ENCODE results near the gene FLNA. TPM values are rescaled to one million over a fixed set of nuclear protein-coding genes. Genes with fewer than 3 reads are reported as not detected.
A peak's percentile ranks its signal among the peaks of the same experiment; 100 is the strongest.
"Not testable (repeated sequence)": the region's sequence is repeated elsewhere in the genome, so short reads cannot be mapped to it uniquely, and the experiment has no call there.

FLNA gene
- total and polyA plus RNA-seq, 2 experiments from 2014 or later = 396 to 468 TPM

- Histone ChIP-seq H3K36me3 (replicated peaks; ENCODE audit: insufficient read depth, low read depth) (peaks cover 3% of the 10 kb centered on the region), H3K4me3 (no peak overlapping the region), H3K4me2 (no peak overlapping the region), H3K27ac (no peak overlapping the region), H3K9me3 (ENCODE audit: low read depth) (no peaks in the 10 kb centered on the region), H3K9me2 (replicated peaks; ENCODE audit: insufficient read depth) (no peaks in the 10 kb centered on the region), H3K79me2 (peaks cover 16% of the 10 kb centered on the region), H3K27me3 (no peaks in the 10 kb centered on the region), H3K4me1 (ENCODE audit: insufficient read depth) (peaks cover 4% of the 10 kb centered on the region), H2AFZ (no peak overlapping the region), H4K20me1 (ENCODE audit: insufficient read depth, poor library complexity, severe bottlenecking) (peaks cover 24% of the 10 kb centered on the region)
- no peak for TF ChIP-seq CTCF (IDR thresholded peaks at IDR 0.05; ENCODE audit: poor library complexity)
- no peak for TF ChIP-seq EZH2 (IDR thresholded peaks at IDR 0.05; ENCODE audit: borderline replicate concordance)
- TF ChIP-seq EZH2phosphoT487 (IDR thresholded peaks at IDR 0.05; ENCODE audit: low read depth, severe bottlenecking, unreplicated experiment) = no peak
- DNase-seq (ENCODE audit: low spot score) = peak; percentile 5
- 91% methylated on average over 18 of the region's 19 CpGs for WGBS (ENCODE audit: low lambda C conversion rate, missing lambda C conversion rate)
Measured at GRCh38 chrX:154402622-154403127, 28.2 kb upstream of the FLNA start.

- Histone ChIP-seq H3K4me2 (no peak overlapping the region), H2AFZ (no peak overlapping the region), H3K4me3 (no peak overlapping the region), H3K79me2 (peaks cover 16% of the 10 kb centered on the region), H3K27me3 (no peaks in the 10 kb centered on the region), H3K27ac (peak overlapping the region; percentile 23), H3K9me2 (replicated peaks; ENCODE audit: insufficient read depth) (no peaks in the 10 kb centered on the region), H4K20me1 (ENCODE audit: insufficient read depth, poor library complexity, severe bottlenecking) (peaks cover 24% of the 10 kb centered on the region), H3K36me3 (replicated peaks; ENCODE audit: insufficient read depth, low read depth) (peaks cover 3% of the 10 kb centered on the region), H3K4me1 (ENCODE audit: insufficient read depth) (peaks cover 4% of the 10 kb centered on the region), H3K9me3 (ENCODE audit: low read depth) (no peaks in the 10 kb centered on the region)
- TF ChIP-seq EZH2phosphoT487 (IDR thresholded peaks at IDR 0.05; ENCODE audit: low read depth, severe bottlenecking, unreplicated experiment) = no peak
- TF ChIP-seq CTCF (IDR thresholded peaks at IDR 0.05; ENCODE audit: poor library complexity) = no peak
- TF ChIP-seq EZH2 (IDR thresholded peaks at IDR 0.05; ENCODE audit: borderline replicate concordance) = no peak
- WGBS (ENCODE audit: low lambda C conversion rate, missing lambda C conversion rate) = 59% methylated on average over 6 of the region's 6 CpGs
- peak; percentile 5 for DNase-seq (ENCODE audit: low spot score)
Measured at GRCh38 chrX:154401918-154402621, 27.6 kb upstream of the FLNA start.

- H3K9me2 ChIP-seq (replicated peaks; ENCODE audit: insufficient read depth) = no peaks in the 10 kb centered on the region
- H4K20me1 ChIP-seq (ENCODE audit: insufficient read depth, poor library complexity, severe bottlenecking) = peaks cover 24% of the 10 kb centered on the region
- H2AFZ ChIP-seq = no peak overlapping the region
- TF ChIP-seq EZH2 (IDR thresholded peaks at IDR 0.05; ENCODE audit: borderline replicate concordance) (no peak), EZH2phosphoT487 (IDR thresholded peaks at IDR 0.05; ENCODE audit: low read depth, severe bottlenecking, unreplicated experiment) (no peak), CTCF (IDR thresholded peaks at IDR 0.05; ENCODE audit: poor library complexity) (no peak)
- peaks cover 4% of the 10 kb centered on the region for H3K4me1 ChIP-seq (ENCODE audit: insufficient read depth)
- 60% methylated on average over 6 of the region's 6 CpGs for WGBS (ENCODE audit: low lambda C conversion rate, missing lambda C conversion rate)
- H3K4me2 ChIP-seq = no peak overlapping the region
- H3K79me2 ChIP-seq = peaks cover 16% of the 10 kb centered on the region
- no peak overlapping the region for H3K4me3 ChIP-seq
- peak overlapping the region; percentile 23 for H3K27ac ChIP-seq
- H3K36me3 ChIP-seq (replicated peaks; ENCODE audit: insufficient read depth, low read depth) = peaks cover 3% of the 10 kb centered on the region
- no peaks in the 10 kb centered on the region for H3K9me3 ChIP-seq (ENCODE audit: low read depth)
- no peaks in the 10 kb centered on the region for H3K27me3 ChIP-seq
- DNase-seq (ENCODE audit: low spot score) = peak; percentile 24
Measured at GRCh38 chrX:154401045-154401799, 26.8 kb upstream of the FLNA start.

- not testable (repeated sequence) for H3K9me3 ChIP-seq (ENCODE audit: low read depth); H3K4me1 ChIP-seq (ENCODE audit: insufficient read depth); H3K4me3 ChIP-seq; H3K36me3 ChIP-seq (replicated peaks; ENCODE audit: insufficient read depth, low read depth); DNase-seq (ENCODE audit: low spot score); H3K27me3 ChIP-seq; H2AFZ ChIP-seq; H3K9me2 ChIP-seq (replicated peaks; ENCODE audit: insufficient read depth)
- H3K27ac ChIP-seq = peak overlapping the region; percentile 98
- WGBS (ENCODE audit: low lambda C conversion rate, missing lambda C conversion rate) = 87% methylated on average over 6 of the region's 6 CpGs
- peak overlapping the region; percentile 80 for H3K4me2 ChIP-seq
- peaks cover 16% of the 10 kb centered on the region for H3K79me2 ChIP-seq
- H4K20me1 ChIP-seq (ENCODE audit: insufficient read depth, poor library complexity, severe bottlenecking) = peaks cover 24% of the 10 kb centered on the region
Measured at GRCh38 chrX:154400369-154400817, 26.0 kb upstream of the FLNA start.

Data from hepatocyte (in vitro differentiated cells).